ENCODE measurements around the gene FAM124B.
"Not testable (repeated sequence)": the region's sequence is repeated elsewhere in the genome, so short reads cannot be mapped to it uniquely, and the experiment has no call there.

The FAM124B gene

DNA sequence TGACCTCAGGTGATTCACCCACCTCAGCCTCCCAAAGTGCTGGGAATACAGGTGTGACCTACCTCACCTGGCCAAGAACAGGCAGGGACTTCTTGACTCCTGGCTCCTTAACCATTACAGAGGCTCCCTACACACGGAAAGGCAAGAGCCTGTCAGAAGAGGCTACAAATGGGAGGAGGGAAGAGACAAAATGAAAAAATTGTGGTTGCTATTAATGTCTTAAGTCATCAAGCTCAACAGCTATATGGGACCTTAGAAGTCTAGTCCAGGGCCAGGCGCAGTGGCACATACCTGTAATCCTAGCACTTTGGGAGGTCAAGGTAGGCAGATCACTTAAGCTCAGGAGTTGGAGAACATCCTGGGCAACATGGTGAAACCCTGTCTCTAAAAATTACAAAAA is 11.5 kb upstream of the FAM124B start:
- no peak for DNase-seq (ENCODE audit: low spot score)

DNA sequence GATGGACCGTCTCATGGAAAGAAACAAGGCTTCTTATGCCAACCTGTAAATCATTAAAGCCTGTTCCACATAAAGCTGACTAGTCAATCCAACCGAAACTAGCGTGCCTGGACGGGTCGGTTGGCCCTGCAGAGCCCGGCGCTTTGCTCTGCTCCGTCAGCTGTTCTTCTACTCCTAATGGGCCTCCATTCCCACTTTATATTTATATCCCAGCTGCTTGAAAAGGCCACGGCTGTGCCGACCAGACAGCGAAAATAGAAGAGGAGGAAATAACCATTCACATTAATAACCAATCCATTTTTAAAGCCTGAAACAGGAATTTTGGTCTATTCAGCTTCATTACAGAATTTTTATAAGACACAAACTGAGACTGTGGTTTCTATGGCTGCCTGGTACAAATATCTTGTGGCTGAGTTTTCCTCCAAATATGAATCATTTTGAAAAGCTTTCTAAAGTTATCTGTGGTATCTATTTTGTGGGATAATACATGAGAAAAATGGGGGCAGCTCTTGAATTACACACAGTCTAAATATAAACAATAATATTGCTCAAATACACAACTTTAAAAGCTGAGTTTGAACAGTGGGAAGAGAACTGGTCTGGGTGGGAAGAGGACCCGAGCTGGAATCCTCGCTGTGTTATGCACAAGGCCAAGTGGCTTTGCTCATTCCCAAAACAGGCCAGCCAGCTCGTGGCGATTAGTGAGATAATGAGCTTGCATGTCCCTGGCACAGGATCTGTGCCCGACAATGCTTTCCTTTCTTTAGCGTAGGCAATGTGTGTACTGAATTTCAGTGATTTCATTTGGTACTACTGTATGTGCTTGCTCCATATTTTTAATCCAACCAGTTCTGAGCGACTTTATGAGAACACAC is 10.5 kb upstream of the FAM124B start:
- DNase-seq (ENCODE audit: low spot score): no peak

DNA sequence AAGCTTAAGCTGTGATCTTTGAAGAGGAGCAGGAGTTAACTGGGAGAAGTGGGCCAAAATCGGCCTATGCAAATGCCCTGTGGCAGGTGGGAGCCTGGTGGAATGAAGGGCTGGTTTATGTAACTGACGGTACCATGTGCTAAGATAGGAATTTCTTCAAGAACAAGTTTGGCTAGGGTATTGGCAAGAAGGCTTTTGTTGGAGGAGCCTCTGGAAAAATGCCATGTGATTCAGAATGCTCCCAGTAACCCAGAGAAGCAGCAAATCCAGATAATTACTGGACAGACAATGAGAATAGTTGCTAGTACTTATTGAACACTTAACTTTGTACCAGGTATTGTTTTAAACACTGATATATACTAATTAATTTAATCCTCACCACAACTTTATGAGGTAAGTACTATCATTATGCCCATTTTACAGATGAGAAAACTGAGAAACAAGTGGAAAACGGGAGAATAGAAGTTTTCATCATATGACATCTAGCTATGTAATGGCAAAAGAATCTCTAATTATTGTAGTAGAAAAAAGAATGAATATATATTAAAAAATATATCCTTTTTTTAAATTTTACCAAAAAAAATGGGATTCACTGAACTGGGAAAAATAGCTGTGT is 9.1 kb upstream of the FAM124B start:
- no peak for DNase-seq (ENCODE audit: low spot score)

DNA sequence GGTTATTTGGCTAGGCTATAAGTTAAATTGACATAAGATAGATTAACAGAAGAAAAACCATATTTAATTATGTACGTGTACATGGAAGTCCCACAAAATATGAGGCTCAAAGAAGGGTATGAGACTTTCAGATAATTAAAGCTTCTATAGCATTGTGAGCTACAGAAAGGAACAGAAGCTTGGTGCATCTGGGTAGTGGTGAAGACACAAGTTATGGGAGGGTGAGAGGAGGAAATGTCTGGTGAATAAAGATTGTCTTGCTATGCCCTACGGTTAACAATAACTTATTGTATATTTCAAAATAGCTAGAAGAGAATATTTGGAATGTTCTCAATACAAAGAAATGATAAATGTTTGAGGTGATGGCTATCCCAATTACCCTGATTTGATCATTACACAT is 6.8 kb upstream of the FAM124B start:
- DNase-seq (ENCODE audit: low spot score): no peak

DNA sequence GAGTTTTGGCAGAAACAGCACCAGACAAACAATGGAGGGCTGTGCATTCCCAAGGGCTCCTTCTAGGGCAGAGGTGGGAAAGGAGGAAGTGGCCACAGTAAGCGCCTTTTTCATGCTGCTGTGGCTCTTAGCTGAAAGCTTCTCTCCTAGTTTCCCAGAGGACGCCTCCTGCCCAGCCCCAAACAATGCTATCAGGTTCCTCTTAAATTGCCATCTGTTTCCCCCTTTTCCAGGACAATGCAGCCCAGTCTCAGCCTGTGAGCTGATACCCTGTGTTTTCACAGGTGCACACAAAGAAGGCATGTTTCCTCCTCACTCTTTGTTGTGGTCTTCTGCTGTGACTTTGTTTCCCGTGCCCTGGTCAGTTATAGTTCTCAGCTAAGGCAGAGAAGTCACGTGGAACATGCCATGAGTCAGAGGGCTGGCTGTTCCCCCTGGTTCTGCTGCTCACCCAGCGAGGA is 5.4 kb upstream of the FAM124B start:
- DNase-seq (ENCODE audit: low spot score): no peak

DNA sequence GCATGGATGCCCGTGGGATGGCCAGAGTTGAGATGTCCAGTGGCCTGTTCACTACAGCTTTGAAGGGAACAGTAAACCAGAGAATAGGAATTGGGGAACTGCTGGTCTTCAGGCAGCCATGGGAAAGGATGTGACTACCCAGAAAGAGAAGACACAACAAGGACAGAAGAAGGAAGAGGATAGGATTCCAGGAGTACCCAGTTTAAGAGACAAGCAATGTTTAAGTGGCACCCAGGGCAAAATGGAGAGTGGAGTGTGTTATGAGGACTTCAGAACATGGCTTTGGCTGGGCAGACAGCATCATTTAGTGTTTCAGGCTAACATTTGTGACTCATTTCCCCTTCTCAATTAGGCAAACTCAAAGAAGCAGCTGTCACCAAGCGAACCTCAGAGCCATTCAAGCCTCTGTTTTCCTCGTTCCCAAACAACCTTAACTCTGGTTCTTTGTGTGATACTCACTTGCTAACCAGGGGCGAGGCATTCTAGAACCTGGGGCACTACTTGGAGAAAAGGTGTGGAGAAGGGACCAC is 4.0 kb upstream of the FAM124B start:
- DNase-seq (ENCODE audit: low spot score): no peak

DNA sequence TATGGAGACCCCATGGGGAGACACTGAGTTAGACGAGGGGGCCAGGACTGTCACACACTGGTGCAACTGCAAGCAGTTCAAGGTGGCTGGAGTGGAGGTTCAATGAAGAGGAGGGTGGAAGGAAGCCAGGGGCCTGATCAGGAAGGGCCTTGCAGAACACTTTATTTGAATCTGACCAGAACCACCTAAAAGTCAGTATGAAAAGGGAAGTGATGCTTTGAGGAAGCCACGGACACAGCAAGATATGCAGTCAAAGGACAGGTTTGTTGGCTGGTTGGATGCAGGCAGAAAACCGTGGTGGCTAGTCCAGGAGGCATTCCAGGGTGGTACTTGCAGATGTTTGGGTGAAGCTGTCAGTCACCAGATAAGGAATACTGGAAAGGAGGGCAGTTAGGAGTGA is 3.5 kb upstream of the FAM124B start:
- no peak for DNase-seq (ENCODE audit: low spot score)

DNA sequence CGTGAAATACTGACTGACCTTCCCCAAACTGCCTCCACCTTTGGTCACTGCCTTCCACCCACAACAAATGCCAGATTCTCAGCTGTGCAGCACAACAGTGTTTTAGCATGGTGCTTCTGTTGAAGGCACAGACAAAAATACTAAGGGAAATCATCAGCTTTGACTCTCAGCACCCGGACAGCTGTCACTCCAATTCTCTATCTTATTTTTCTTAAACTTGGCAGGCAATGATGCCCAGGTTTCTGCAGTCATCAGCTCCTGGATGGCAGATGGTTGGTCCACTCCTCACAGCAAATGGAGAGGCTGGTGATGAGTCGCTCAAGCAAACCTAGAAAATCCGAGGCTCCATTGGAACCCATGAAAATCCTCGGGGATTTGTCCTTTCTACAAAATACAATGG is 2.9 kb upstream of the FAM124B start:
- DNase-seq (ENCODE audit: low spot score): no peak

DNA sequence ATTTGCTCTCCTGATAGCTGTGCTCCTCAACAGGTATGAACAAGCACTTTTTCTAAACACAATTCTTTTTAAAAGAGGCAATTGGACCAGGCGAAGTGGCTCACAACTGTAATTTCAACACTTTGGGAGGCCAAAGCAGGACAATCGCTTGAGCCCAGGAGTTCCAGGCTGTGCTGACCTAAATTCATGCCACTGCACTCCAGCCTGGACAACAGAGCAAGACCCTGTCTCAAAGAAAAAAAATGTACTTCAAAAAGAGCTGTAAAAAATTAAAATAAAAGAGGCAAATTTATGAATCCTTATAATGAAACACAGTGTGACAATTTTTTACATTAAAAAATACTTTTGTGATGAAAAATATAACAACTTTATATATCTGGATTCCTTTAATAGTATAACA is 1.8 kb upstream of the FAM124B start:
- no peak for DNase-seq (ENCODE audit: low spot score)

DNA sequence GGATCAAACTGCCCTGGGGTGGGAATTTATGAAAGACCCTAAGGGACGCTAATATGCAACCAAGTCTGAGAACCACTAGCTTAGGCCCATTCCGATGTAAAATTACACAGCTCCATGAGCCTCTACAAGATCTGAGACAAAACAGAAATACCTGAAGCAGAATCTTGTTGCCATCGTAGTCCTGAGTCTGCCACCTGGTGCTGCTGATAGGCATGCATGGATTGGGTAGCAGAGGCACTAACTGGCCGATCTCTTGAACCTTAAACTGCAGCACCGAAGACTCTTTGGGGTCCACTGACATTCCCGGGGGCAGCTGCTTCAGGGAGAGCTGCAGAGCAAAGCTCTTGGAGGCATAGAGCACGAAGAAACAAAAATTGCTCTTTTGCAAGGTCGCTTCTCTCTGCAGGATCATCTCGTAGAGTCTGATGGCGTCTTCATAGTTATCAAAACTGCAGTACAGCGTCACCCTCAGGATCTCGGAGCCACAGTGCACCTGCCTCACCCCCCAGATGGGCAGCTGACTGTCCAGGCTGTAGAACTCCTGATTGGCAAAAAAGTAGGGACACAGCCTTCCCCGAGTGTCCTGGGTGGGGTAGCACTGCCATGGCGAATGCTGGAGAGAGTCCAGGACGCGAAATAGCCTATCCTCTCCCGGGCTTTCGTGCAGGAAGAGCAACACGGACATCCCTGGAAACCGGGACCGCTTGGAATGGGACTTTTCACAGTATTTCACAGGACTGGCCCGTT is 848 bp downstream of the FAM124B start:
- no peak for DNase-seq (ENCODE audit: low spot score)

DNA sequence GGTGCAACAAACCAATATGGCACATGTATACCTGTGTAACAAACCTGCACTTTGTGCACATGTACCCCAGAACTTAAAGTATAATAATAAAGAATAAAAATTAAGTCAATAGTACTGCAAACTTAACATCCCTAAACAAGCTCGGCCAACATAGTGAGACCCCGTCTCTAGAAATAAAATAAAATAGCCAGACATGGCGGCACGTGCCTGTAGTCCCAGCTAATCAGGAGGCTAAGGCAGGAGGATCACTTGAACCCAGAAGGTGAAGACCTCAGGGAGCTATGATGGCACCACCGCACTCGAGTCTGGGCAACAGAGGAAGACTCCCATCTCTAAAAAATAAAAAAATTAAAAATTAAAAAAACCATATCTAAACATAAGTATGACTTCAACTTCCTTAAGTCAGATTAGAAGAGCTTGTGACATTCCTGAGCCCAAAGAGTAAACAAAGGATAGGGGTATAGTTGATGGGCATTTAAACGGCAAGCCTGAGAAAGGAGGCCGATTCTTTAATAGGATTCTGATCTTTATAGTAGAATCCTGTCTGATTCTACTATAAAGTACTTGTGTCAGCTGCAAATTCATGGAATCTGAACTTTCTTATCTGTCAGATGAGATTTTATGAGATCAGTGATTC is 1.6 kb downstream of the FAM124B start:
- no peak for DNase-seq (ENCODE audit: low spot score)

DNA sequence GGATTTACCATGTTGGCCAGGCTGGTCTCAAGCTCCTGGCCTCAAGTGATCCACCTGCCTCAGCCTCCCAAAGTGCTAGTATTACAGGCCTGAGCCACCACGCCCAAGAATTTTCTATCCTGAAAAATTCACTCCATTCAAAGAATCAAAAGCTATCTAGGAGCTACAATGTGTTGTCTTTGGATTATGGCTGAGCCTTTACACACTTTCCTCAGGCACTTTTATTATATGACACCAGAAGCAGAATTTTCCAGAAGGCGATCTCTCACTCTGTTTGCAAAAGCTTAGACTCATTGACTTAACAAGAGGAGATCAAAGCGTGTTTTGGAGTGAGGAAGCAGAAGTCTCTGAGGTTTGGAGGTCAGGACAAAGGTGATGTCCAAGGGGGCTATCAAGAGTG is 3.6 kb downstream of the FAM124B start:
- no peak for DNase-seq (ENCODE audit: low spot score)

DNA sequence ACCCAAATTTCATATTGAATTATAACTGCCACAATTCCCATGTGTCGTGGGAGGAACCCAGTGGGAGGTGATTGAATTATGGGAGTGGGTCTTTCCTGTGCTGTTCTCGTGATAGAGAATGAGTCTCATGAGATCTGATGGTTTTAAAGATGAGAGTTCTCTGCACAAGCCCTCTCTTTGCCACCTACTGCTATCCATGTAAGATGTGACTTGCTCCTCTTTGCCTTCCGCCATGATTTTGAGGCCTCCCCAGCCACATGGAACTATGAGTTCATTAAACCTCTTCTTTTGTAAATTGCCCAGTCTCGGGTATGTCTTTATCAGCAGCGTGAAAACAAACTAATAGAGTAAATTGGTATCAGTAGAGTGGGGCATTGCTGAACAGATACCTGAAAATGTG is 4.8 kb downstream of the FAM124B start:
- not testable (repeated sequence) for DNase-seq (ENCODE audit: low spot score)

DNA sequence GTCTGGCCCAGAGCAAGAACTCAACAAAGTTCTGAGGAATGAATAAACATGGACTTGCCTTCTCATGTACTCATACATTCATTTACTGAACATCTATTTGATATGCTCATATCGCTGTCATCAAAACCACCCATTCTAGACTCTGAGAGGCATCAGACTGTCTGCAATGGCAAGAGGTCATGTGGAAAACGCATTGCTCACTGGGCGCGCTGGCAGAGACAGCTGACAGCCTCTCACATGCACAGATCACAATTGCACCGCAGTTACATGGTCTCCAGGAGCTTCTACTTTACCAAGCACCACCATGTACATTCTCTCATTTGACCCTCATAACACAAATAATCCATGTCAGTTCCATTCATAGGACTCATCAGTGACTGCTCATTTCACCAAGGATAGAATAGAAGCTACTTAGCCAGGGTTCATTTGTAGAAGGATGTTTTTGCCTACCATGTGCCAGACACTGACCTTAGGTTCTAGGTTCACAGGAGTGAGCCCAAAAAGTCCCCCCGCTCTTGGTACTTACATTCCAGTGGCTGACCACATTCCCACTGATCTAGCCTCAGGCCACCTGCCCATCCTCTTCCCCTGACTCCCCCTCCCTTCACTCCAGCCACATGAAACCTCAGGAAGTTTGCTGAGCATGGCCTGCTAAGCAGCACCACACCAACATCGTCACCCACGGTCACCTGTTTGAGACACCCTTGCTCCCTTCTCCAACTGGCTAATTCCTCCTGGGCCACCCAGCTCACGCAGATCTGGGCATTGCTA is 6.1 kb downstream of the FAM124B start:
- DNase-seq (ENCODE audit: low spot score): no peak

DNA sequence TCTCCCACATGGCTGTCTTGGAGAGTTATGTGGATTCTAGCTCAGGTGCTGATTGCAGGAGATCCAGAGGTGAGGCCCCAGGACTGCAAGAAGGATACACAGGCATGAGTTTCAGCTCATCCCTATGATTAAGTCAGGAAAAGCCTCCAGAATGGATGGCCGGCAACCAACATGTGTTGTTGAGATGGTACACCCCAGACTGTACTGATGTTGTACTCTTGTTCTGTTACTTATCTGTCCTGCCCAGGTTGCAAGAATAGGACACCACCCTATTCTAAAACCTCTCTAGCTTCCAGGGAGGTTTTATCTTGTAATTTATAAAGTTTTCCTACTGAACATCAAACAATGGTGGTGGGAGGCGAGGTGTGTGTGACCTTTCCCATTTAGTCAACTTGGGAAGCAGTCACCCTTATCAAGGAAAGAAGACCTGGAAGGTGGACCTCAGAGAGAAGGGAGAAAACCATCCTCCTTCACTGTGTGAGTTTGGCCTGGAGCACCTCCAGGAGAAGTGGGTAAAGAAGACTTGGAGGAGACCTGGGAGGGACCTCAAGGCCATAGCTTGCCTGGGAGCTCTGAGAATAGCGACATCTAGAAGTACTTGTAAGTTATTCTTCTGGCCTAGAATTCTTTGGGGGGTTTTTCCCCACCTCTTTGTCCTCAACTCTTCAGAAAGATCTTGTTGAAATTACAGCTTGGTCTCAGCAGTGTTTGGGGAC is 8.6 kb downstream of the FAM124B start:
- DNase-seq (ENCODE audit: low spot score): no peak

DNA sequence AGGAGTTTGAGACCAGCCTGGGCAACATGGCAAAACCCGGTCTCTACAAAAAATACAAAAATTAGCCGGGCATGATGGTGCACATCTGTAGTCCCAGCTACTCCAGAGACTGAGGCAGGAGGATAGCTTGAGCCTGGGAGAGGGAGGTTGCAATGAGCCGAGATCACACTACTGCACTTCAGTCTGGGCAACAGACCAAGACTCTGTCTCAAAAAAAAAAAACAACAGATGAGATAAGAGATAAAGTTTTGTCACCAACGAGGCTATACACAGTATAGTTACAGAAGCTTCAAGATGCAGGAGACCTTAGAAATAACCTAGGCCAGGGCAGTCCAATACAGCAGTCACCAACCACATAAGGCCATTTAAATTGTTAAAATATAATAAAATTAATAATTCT is 9.4 kb downstream of the FAM124B start:
- DNase-seq (ENCODE audit: low spot score): no peak

DNA sequence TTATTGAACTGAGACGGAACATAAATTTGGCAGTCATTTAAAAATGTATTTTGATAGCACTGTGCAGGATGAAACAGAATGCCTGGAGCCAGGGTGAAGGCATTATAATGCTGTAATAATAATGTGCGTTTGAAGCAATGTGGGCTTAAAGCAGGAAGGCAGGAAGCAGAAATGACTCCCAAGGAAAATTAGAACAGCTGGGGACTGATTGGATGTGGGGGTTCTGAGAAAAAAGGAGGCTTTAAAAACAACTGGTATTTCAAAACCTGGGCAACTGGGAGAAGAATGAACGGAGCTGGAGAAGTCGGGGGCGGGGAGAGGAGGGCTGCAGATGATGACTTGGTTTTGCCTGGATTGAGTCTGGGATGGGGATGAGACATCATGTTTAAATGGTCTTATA is 12.6 kb downstream of the FAM124B start:
- DNase-seq (ENCODE audit: low spot score): no peak

DNA sequence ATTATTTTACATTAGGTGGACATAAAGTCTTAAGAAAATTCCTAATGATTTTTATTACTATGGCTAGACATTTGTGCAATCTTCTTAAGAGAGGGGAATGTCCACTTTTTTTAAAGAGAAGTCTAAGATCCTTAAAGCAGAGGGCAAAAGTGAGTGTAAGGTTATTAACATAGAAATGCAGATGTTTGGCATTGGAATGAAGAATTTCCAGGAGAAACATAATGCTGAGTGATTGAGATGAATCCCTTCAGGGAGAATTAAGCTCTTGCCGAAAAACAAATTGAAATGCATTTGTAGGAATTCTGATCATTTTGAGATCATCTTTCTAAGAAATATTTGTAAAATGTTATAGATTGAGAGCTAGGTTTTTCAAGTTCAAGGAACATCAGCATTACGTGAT is 15.0 kb downstream of the FAM124B start:
- DNase-seq (ENCODE audit: low spot score): no peak

DNA sequence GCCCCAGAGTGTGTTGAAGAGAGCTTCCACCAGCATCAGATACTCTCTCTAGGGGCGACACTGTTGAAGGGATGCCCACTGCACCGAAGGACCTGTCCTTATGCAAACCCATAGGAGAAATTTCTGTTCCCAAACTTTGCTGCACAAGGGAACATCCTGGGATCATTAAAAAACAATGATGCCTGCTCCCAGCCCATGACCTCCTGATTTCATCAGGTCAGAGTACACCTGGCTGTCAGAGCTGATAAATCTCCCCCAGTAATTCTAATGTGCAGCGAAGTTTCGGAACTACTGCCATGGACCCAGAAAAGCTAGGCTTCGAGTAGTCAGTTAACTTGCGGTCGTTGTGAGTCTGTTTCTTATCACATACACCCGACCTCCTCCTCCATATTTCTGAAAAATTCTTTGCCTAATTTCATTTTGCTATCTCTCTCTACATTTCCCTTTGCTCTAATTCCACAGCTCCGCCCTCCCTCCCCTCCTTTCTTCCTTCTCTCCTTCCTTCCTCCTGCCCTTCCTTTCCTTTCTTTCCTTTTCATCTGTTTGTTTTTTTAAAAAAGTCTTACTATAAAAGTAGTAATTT is 18.8 kb downstream of the FAM124B start:
- DNase-seq (ENCODE audit: low spot score): no peak

DNA sequence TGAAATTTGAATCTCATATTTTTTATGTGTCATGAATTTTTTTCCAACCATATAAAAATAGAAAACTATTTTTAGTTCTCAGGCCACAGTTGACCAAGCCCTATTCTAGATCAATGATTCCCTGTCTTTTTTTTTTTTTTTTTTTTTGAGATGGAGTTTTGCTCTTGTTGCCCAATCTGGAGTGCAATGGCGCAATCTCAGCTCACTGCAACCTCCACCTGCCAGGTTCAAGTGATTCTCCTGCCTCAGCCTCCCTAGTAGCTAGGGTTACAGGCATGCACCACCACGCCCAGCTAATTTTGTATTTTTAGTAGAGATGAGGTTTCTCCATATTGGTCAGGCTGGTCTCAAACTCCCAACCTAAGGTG is 19.6 kb downstream of the FAM124B start:
- DNase-seq (ENCODE audit: low spot score): not testable (repeated sequence)
